Measurements from ENCODE around the gene CPT1C. TPM values are rescaled to one million over a fixed set of nuclear protein-coding genes. Genes with fewer than 3 reads are reported as not detected.
"Not testable (repeated sequence)": the region's sequence is repeated elsewhere in the genome, so short reads cannot be mapped to it uniquely, and the experiment has no call there.

CPT1C gene
- total RNA-seq, 1 donor from 2014 or later: 1.7 TPM

- DNase-seq (ENCODE audit: low read depth): no peak
Measured at GRCh38 chr19:49700563-49700962, 9.6 kb downstream of the CPT1C start.

GRCh38 chr19:49701271-49701786 is 10.4 kb downstream of the CPT1C start:
- DNase-seq (ENCODE audit: low read depth): no peak

GRCh38 chr19:49704888-49705642 is 14.1 kb downstream of the CPT1C start:
- DNase-seq (ENCODE audit: low read depth): no peak

- no peak for DNase-seq (ENCODE audit: low read depth)
Measured at GRCh38 chr19:49705919-49706318, 15.0 kb downstream of the CPT1C start.

GRCh38 chr19:49710372-49710951 is 19.5 kb downstream of the CPT1C start:
- no peak for DNase-seq (ENCODE audit: low read depth)

- no peak for DNase-seq (ENCODE audit: low read depth)
Measured at GRCh38 chr19:49712397-49712859, 21.5 kb downstream of the CPT1C start.

- no peak for DNase-seq (ENCODE audit: low read depth)
Measured at GRCh38 chr19:49713236-49713845, 22.4 kb downstream of the CPT1C start.

DNA sequence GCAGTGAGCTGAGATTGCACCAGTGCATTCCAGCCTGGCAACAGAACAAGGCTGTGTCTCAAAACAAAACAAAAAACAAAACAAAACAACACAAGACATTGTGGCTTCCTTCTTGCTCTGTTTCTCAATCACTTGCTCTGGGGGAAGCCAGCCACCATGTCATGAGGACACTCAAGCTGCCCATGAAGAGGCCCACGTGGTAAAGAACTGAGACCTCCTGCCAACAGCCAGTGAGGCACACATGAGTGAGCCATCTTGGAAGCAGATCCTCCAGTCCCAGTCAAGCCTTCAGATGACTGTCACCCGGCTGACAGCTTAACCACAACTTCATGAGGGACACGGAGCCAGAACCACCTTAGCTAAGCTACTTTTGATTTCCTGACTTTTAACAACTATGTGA is 25.2 kb downstream of the CPT1C start:
- DNase-seq (ENCODE audit: low read depth): no peak

DNA sequence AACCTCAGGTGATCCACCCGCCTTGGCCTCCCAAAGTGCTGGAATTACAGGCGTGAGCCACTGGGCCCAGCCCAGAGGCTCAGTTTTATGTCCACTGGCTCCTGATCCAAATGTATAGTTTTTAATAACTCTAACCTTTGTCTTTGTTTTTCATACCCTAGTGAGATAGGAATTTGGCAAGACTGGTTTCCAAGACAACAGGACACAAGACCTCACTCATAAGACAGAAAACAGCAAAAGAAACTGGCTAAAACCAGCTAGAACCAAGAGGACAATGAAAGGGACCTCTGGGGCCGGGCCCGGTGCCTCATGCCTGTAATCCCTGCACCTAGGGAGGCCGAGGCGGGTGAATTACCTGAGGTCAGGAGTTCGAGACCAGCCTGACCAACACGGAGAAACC is 27.6 kb downstream of the CPT1C start:
- DNase-seq (ENCODE audit: low read depth): no peak

DNA sequence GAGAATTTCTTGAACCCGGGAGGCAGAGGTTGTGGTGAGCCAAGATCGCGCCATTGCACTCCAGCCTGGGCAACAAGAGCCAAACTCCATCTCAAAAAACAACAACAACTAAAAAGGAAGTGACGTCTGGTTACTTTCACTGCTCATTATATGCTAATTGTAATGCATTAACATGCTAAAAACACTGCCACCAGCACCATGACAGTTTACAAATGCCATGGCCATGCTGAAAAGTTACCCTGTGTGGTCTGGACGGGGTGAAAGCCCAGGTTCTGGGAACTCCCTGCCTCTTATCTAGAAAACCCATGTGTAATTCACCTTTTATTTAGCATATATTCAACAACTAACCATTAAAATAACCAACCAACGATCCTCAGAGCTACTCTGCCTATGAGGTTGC is 28.1 kb downstream of the CPT1C start:
- no peak for DNase-seq (ENCODE audit: low read depth)

DNA sequence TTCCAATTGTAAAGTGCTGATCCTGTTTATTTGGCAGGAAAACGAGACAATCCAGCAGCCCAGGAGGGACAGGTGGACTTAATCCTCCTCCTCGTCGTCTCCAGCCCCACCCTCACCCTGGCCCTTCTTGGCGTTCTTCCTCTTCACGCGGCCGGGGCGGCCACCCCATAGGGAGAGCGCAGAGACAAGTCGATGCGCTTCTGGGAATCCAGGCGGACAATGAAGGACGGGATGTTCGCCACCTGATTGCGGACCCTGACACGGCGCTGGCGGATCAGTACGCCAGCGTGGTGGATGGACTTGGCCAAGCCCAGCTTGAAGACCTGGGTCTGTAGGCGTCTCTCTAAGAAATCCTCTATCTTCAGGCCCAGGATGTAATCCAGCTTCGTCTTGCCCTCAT is 28.5 kb downstream of the CPT1C start:
- DNase-seq (ENCODE audit: low read depth): not testable (repeated sequence)

DNA sequence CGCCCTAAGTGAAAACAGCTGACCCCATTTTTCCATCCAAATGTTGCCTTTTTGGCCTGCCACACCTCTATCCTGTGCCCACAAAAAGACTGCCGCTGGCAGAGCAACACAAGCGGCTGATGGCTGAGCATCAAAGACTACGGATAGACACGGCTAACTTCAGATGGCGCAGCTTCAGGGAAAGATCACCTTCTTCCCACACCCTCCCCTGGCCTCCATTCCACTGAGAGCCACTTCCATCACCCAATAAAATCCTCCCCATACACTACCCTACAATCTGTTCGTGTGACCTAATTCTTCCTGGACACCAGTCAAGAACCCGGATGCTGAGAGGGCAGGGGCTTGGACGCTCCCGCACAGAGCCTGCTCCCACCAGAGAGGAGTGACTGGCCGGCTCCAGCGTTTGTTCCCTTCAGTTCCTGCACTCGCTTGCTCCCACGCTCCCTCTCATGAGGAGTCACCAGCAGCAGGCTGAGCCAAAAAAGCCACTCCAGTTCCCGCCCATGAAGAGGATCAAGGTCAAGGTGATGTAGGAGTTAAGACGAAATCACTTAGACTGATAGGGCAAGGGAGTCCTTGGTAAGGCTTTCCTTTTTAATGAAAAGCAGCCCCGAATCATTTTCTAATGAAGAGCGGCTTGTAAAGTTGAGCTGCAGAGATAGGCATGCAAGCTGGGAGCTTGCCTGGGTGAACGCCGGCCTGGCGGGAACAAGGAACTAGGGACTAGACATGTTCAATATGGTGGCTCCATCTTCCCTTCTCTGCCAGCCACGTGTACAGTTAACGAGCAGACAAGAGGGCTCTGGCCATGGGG is 36.5 kb downstream of the CPT1C start:
- no peak for DNase-seq (ENCODE audit: low read depth)

DNA sequence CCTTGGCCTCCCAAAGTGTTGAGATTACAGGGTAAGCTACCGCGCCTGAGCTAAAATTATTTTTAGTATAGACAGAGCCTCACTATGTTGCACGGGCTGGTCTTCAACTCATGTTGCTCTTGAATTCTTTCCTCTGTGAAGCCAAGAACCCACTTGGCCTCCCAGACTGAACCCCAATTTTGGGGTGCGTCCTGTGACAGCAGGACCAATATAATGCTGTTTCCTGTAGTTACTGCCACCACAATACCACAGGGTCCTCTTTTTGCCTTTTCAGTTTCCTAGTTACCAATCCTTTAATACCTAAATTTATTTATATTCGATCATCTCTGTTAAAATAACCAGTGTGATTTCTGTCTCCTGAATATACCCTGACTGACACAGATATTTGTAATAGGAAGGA is 39.2 kb downstream of the CPT1C start:
- no peak for DNase-seq (ENCODE audit: low read depth)

GRCh38 chr19:49738268-49738667 is 47.4 kb downstream of the CPT1C start:
- DNase-seq (ENCODE audit: low read depth): no peak

- DNase-seq (ENCODE audit: low read depth): no peak
Measured at GRCh38 chr19:49739098-49739497, 48.2 kb downstream of the CPT1C start.

DNA sequence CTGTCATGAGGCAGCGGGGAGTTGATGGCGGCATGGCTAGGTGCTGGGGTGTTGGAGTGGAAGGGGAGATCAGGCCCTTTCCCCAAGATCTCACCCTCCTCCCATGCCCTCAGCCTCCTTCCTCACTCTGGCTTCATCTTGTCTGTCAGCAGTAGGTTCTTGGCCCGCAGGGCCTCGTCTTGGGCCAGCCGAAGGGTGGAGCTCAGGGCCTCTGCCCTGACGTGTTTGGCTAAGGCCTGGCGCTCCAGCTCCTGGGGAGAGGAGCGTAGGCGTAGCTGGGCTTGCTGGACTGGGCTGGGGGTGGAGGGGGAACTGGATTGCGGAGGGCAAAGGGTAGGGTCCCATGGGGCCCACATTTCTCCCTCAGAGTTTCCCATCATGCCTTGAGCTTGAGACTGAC is 49.0 kb downstream of the CPT1C start:
- DNase-seq (ENCODE audit: low read depth): no peak

- peak; percentile 47 for DNase-seq (ENCODE audit: low read depth)
Measured at GRCh38 chr19:49741210-49741844, 50.4 kb downstream of the CPT1C start.

- DNase-seq (ENCODE audit: low read depth): no peak
Measured at GRCh38 chr19:49744946-49745381, 54.0 kb downstream of the CPT1C start.

DNA sequence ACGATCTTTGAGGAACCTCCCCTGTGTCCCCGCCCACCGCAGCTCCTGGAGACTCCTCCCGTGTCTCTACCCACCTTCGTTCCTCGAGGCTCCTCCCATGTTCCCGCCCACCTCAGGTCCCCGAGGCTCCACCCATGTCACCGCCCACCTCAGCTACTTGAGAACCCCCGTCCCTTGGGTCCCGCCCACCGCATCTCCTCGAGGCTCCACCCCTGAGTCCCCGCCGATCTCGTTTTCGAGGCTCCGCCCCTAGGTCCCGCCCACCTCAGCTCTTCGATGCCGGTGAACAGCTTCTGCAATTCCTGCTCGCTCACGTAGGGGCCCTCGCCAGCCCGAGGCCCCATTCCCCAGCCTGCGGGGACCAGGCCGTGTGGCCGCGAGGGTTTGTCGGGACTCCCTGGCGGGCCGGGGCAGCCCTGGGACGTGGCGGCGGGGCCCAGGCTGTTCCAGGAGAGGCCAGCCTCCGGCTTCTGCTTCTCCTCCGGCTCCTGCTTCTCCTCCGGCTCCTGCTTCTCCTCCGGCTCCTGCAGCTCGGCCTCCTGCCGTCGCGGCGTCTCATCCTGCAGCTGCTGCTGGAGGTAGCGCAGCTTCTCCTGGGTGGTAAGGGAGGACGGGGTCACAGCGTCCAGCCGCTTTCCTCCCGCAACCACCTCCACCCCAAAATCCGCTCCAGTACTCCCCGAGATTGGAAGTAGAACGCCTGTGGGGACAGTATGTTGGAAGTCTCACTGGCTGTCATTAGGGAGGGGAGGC is 55.5 kb downstream of the CPT1C start:
- no peak for DNase-seq (ENCODE audit: low read depth)

GRCh38 chr19:49749055-49749716 is 58.3 kb downstream of the CPT1C start:
- DNase-seq (ENCODE audit: low read depth): peak; percentile 29
